ENCODE measurements around the gene KLK15. TPM values are rescaled to one million over a fixed set of nuclear protein-coding genes. Genes with fewer than 3 reads are reported as not detected.

Gene KLK15
- total RNA-seq, 1 experiment from 2014 or later = not detected

- Mint-ChIP-seq H3K4me1 (ENCODE audit: low read depth, unreplicated experiment) (no peaks in the 10 kb centered on the region), H3K27ac (ENCODE audit: unreplicated experiment) (peak overlapping the region; percentile 90), H3K4me3 (ENCODE audit: low read depth, unreplicated experiment) (peak overlapping the region; percentile 17), H3K27me3 (ENCODE audit: unreplicated experiment) (peaks cover 25% of the 10 kb centered on the region), H3K9me3 (ENCODE audit: low read depth, unreplicated experiment) (peaks cover 3% of the 10 kb centered on the region), H3K36me3 (ENCODE audit: insufficient read depth, unreplicated experiment) (peaks cover 64% of the 10 kb centered on the region)
- BruUV-seq (replicated peaks) = no TSS peak
- DNase-seq = peak; percentile 66
- TF ChIP-seq, protein P1, sequence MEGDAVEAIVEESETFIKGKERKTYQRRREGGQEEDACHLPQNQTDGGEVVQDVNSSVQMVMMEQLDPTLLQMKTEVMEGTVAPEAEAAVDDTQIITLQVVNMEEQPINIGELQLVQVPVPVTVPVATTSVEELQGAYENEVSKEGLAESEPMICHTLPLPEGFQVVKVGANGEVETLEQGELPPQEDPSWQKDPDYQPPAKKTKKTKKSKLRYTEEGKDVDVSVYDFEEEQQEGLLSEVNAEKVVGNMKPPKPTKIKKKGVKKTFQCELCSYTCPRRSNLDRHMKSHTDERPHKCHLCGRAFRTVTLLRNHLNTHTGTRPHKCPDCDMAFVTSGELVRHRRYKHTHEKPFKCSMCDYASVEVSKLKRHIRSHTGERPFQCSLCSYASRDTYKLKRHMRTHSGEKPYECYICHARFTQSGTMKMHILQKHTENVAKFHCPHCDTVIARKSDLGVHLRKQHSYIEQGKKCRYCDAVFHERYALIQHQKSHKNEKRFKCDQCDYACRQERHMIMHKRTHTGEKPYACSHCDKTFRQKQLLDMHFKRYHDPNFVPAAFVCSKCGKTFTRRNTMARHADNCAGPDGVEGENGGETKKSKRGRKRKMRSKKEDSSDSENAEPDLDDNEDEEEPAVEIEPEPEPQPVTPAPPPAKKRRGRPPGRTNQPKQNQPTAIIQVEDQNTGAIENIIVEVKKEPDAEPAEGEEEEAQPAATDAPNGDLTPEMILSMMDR (IDR thresholded peaks at IDR 0.05; ENCODE audit: unreplicated experiment) = peak; percentile 18
- CTCF ChIA-PET = interaction anchor here (0.7 to 1.9 kb wide), 5 partner anchors 11 to 222 kb away, joined by 3 to 16 read pairs (median 4); no protein-coding TSS in a partner anchor
- intact Hi-C loops (cut with micrococcal nuclease; ENCODE audit: unreplicated experiment) = loop anchor here (5.0 kb wide), 1 partner anchor 128 kb away; no protein-coding TSS in a partner anchor
Observed at GRCh38 chr19:50794074-50794875, 39.1 kb downstream of the KLK15 start.

DNA sequence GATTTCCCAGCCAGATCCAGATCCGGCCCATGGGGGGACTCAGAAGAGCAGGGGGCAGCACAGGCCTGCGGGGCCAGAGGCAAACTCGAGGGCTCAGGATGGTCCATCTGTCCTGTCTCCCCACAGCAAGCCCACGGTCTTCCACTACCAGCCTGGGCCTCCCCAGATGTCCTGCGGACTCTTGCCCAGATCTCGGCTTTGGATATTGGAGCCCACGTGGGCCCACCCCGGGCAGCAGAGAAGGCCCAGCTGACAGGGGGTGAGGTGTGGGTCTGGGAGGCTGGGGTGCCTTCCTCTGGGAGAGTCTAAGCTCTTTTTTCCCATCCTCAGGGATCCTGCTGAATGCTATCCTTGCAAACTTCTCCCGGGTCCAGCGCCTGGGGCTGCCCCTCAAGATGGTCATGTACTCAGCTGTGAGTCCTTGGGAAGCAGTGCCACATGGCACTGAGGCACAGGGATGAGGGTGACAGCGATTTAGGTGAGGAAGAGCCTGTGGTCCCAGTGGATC is 39.8 kb downstream of the KLK15 start:
- TSS peak; percentile 10 for BruUV-seq (replicated peaks)
- Mint-ChIP-seq H3K9me3 (ENCODE audit: low read depth, unreplicated experiment) (peaks cover 3% of the 10 kb centered on the region), H3K4me3 (ENCODE audit: low read depth, unreplicated experiment) (peak overlapping the region; percentile 17), H3K27ac (ENCODE audit: unreplicated experiment) (no peak overlapping the region), H3K4me1 (ENCODE audit: low read depth, unreplicated experiment) (no peaks in the 10 kb centered on the region), H3K36me3 (ENCODE audit: insufficient read depth, unreplicated experiment) (peaks cover 67% of the 10 kb centered on the region), H3K27me3 (ENCODE audit: unreplicated experiment) (peaks cover 30% of the 10 kb centered on the region)
- intact Hi-C loops (cut with micrococcal nuclease; ENCODE audit: unreplicated experiment) = loop anchor here (5.0 kb wide), 1 partner anchor 129 kb away; no protein-coding TSS in a partner anchor
- CTCF ChIA-PET = no interaction called here
- TF ChIP-seq, protein P1 (IDR thresholded peaks at IDR 0.05; ENCODE audit: unreplicated experiment) = no peak
- no peak for DNase-seq

DNA sequence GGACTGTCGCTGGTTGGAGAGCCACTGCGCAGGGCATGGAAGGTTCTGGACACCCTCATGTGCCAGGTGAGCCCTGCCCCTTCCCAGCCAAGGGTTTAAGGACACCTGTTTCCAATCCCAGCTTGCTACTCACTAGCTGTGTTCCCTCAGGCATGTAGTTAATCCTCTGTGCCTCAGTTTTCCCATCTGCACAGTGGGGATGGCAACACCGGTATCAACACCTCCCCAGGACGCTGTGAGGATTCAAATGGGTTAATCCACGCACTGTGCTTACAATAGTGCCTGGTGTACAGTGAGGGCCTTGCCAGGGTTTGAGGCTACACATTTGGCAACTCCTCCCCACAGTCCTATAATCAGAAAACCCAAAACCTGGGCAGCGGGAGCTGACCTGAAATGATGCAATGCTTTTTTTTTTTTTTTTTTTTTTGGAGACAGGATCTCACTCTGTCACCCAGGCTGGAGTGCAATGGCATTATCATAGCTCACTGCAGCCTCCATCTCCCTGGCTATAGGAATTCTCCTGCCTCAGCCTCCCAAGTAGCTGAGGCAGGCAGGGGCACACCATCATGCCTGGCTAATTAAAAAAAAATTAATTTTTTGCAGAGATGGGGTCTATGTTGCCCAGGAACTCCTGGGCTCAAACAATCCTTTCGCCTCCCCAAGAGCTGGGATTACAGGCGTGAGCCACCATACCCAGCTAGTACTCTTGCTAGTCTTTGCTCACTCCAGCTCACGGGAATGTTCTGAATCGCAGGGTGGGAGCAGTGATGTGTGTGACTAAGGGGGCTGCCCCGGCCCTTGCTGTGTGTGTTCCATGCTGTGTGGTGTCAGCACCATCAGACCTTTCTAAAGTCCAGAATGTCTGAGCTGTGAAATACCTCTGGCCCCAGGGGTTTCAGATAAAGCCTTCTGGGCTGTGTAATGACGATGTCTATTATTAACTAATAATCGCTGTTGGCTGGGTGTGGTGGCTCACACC is 40.8 kb downstream of the KLK15 start:
- Mint-ChIP-seq H3K9me3 (ENCODE audit: low read depth, unreplicated experiment) (peaks cover 3% of the 10 kb centered on the region), H3K27ac (ENCODE audit: unreplicated experiment) (no peak overlapping the region), H3K4me3 (ENCODE audit: low read depth, unreplicated experiment) (no peak overlapping the region), H3K36me3 (ENCODE audit: insufficient read depth, unreplicated experiment) (peaks cover 59% of the 10 kb centered on the region), H3K4me1 (ENCODE audit: low read depth, unreplicated experiment) (no peaks in the 10 kb centered on the region), H3K27me3 (ENCODE audit: unreplicated experiment) (peaks cover 40% of the 10 kb centered on the region)
- DNase-seq = no peak
- BruUV-seq (replicated peaks) = no TSS peak
- TF ChIP-seq, protein P1 (IDR thresholded peaks at IDR 0.05; ENCODE audit: unreplicated experiment) = no peak
- intact Hi-C loops (cut with micrococcal nuclease; ENCODE audit: unreplicated experiment) = loop anchor here (5.0 kb wide), 1 partner anchor 130 kb away; no protein-coding TSS in a partner anchor
- CTCF ChIA-PET = interaction anchor here (0.6 to 0.7 kb wide), 2 partner anchors 81 to 105 kb away, joined by 3 read pairs; partner anchors contain the start of gene KLK2

Measured in Calu3 (cell line).